GM12878 (cell line): ENCODE measurements around the gene PRDM2. TPM values are rescaled to one million over a fixed set of nuclear protein-coding genes. Genes with fewer than 3 reads are reported as not detected.
A peak's percentile ranks its signal among the peaks of the same experiment; 100 is the strongest.

Experiments
- EED ChIP-seq: sonication (generic); IDR thresholded peaks from 2 replicates; pipeline ENCODE4 v1.6.1; 2016; ENCODE audit warnings: antibody characterized with exemption, low read depth
- HDAC6 ChIP-seq: fragments of 200-600 bp; sonication (generic); IDR thresholded peaks from one replicate; pipeline ENCODE4 v1.8.0; 2017; ENCODE audit warnings: antibody characterized with exemption; ENCODE audit not compliant: unreplicated experiment
- HDGF ChIP-seq: fragments of 450-650 bp; IDR thresholded peaks from 2 replicates; pipeline ENCODE4 v1.6.1; 2016; ENCODE audit warnings: antibody characterized with exemption
- MAX ChIP-seq: IDR thresholded peaks from 2 replicates; pipeline ENCODE4 v1.6.1; 2012; ENCODE audit warnings: low read depth, low read length, improper control_type of control experiment
- MEF2B ChIP-seq: fragments of 450-650 bp; IDR thresholded peaks from 2 replicates; pipeline ENCODE4 v1.6.1; 2018; ENCODE audit warnings: mild to moderate bottlenecking, moderate library complexity; ENCODE audit not compliant: partially characterized antibody, poor library complexity, severe bottlenecking
- NFXL1 ChIP-seq: fragments of 450-650 bp; IDR thresholded peaks from 2 replicates; pipeline ENCODE4 v1.6.1; 2017; ENCODE audit warnings: antibody characterized with exemption, mild to moderate bottlenecking, borderline replicate concordance
- RAD21 ChIP-seq: IDR thresholded peaks from 2 replicates; pipeline ENCODE4 v1.6.1; 2011; ENCODE audit warnings: mild to moderate bottlenecking, low read depth, low read length, moderate library complexity; ENCODE audit not compliant: insufficient read depth
- RBBP5 ChIP-seq: fragments of 200-600 bp; sonication (generic); conservative IDR thresholded peaks from 2 replicates; pipeline ENCODE4 v1.6.1; 2016
- RCOR1 ChIP-seq: conservative IDR thresholded peaks from 2 replicates; pipeline ENCODE4 v1.6.1; 2012; ENCODE audit warnings: low read depth, low read length, improper control_type of control experiment
- RELA ChIP-seq: fragments of 450-650 bp; IDR thresholded peaks from 2 replicates; pipeline ENCODE4 v1.8.0; 2014; ENCODE audit warnings: borderline replicate concordance; ENCODE audit not compliant: partially characterized antibody
- RUNX3 ChIP-seq: IDR thresholded peaks from 2 replicates; pipeline ENCODE4 v1.6.1; 2012; ENCODE audit warnings: low read length, inconsistent platforms
- SIN3A ChIP-seq: IDR thresholded peaks from 2 replicates; pipeline ENCODE4 v1.6.1; 2012; ENCODE audit warnings: low read depth, low read length, improper control_type of control experiment
- SMAD5 ChIP-seq: IDR thresholded peaks from 2 replicates; pipeline ENCODE4 v1.6.1; 2016; ENCODE audit warnings: antibody characterized with exemption, low read depth
- TBL1XR1 ChIP-seq: IDR thresholded peaks from 2 replicates; pipeline ENCODE4 v1.6.1; 2012; ENCODE audit warnings: low read depth, low read length, improper control_type of control experiment
- TCF3 ChIP-seq: IDR thresholded peaks from 2 replicates; pipeline ENCODE4 v1.6.1; 2012; ENCODE audit warnings: low read depth, mild to moderate bottlenecking, low read length, borderline replicate concordance; ENCODE audit not compliant: insufficient read depth
- ZNF274 ChIP-seq: IDR thresholded peaks from one replicate; pipeline ENCODE4 v1.8.0; 2011; ENCODE audit not compliant: insufficient read length, insufficient read depth
- ZNF384 ChIP-seq: IDR thresholded peaks from 2 replicates; pipeline ENCODE4 v1.6.1; 2012; ENCODE audit warnings: low read depth, mild to moderate bottlenecking, low read length, improper control_type of control experiment, borderline replicate concordance
- ZNF592 ChIP-seq: fragments of 450-650 bp; IDR thresholded peaks from 2 replicates; pipeline ENCODE4 v1.6.1; 2017; ENCODE audit warnings: mild to moderate bottlenecking, moderate library complexity
- polyA plus RNA-seq, 11 experiments: library from polyadenylated mRNA; depleted of rRNA in 4 of 11; unstranded in 6 of 11; stranded (reverse) in 5 of 11; fragments of >200 nt; fragmentation: Nextera tagmentation in 4 of 11; fragmentation: Illumina TruSeq in 1 of 11; extraction: Ambion mirVana in 4 of 11; extraction: Trizol in 1 of 11; gene quantifications; 1 replicate in 1 of 11; 2 replicates in 10 of 11; pipeline versions ENCODE4 v1.2.1 to v1.2.3, GENCODE V29; 2011 to 2016; ENCODE audit warnings: inconsistent platforms in 2 of 11, missing spikeins in 2 of 11, low read depth in 1 of 11
- total RNA-seq, 4 experiments: library from RNA; depleted of rRNA in 3 of 4; stranded (reverse); fragments of >200 nt in 3 of 4; fragmentation: Illumina TruSeq in 1 of 4; extraction: Trizol in 1 of 4; gene quantifications; 2 replicates each; pipeline versions ENCODE4 v1.2.1 to v1.2.3, GENCODE V29; 2013 to 2021
- TF ChIP-seq, protein P1 (sequence below), 3 experiments: IDR thresholded peaks in 2 of 3; conservative IDR thresholded peaks in 1 of 3; 2 replicates each; pipeline ENCODE4 v1.5.1; 2011; ENCODE audit warnings: low read depth in 3 of 3, low read length in 3 of 3, mild to moderate bottlenecking in 3 of 3, control low read depth in 2 of 3, moderate library complexity in 2 of 3, inconsistent platforms in 1 of 3, mixed read lengths in 1 of 3; ENCODE audit not compliant: control insufficient read depth in 2 of 3, insufficient read depth in 1 of 3; ENCODE audit errors: extremely low read depth in 1 of 3
- TF ChIP-seq, protein P2 (sequence below): fragments of 450-650 bp; IDR thresholded peaks from 2 replicates; pipeline ENCODE4 v1.6.1; 2016; ENCODE audit warnings: mild to moderate bottlenecking, moderate library complexity, borderline replicate concordance

PRDM2 gene
- total and polyA plus RNA-seq, 10 of the 15 experiments (the other 5 are each of a cell fraction or from before 2014, with no cell fraction given): 8.4 to 45.1 (median 23.5) TPM

DNA sequence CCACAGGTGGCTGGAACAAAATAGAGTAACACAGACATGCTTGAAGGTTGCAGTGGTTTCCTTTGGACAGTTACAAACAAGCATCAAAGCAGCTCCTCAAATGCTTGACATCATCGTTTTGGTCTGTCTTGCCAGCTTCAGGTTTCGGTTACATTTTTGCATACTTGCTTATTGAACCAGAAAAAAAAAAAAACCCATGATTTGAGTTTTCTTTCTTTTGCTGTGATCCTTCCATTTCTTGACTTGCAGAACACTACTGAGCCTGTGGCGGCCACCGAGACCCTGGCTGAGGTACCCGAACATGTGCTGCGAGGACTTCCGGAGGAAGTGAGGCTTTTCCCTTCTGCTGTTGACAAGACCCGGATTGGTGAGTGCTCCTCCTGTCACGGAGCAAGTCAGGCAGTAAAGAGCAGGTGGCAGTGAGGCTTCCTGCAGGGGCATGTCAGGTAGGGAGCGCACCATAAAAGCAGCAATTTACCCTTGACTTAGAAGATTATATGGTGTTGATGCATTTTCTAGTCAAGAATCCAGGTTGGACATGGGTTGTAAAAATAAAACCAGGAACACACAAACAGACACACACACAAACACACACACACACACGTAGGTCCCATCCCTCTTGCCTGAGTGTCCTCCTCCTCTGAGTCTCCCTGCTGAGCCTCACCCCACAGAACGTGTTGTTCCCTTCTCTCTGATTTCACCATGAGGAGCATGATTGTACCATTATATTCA lies 30.9 kb downstream of the PRDM2 start (continued):
- TF ChIP-seq MEF2B (peak; percentile 40), TBL1XR1 (peak; percentile 68; the same call in 1 of the 2 replicates), EED (peak; percentile 68), MAX (peak; percentile 95), ZNF384 (peak; percentile 76), RUNX3 (peak; percentile 85), ZNF274 (no peak), RAD21 (no peak), RELA (peak; percentile 10), RCOR1 (no peak), NFXL1 (no peak), HDAC6 (no peak), ZNF592 (no peak), HDGF (peak; percentile 77), SMAD5 (0 out of 2 replicates have a peak, but pooled peaks have one; percentile 35), TCF3 (peak; percentile 72; the same call in 1 of the 2 replicates), RBBP5 (no peak), SIN3A (peak; percentile 79)
- TF ChIP-seq, protein P1, sequence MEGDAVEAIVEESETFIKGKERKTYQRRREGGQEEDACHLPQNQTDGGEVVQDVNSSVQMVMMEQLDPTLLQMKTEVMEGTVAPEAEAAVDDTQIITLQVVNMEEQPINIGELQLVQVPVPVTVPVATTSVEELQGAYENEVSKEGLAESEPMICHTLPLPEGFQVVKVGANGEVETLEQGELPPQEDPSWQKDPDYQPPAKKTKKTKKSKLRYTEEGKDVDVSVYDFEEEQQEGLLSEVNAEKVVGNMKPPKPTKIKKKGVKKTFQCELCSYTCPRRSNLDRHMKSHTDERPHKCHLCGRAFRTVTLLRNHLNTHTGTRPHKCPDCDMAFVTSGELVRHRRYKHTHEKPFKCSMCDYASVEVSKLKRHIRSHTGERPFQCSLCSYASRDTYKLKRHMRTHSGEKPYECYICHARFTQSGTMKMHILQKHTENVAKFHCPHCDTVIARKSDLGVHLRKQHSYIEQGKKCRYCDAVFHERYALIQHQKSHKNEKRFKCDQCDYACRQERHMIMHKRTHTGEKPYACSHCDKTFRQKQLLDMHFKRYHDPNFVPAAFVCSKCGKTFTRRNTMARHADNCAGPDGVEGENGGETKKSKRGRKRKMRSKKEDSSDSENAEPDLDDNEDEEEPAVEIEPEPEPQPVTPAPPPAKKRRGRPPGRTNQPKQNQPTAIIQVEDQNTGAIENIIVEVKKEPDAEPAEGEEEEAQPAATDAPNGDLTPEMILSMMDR (IDR thresholded peaks at IDR 0.05 in 2 of 3, conservative IDR thresholded peaks at IDR 0.05 in 1 of 3; ENCODE audit: control insufficient read depth in 2 of 3, extremely low read depth in 1 of 3, insufficient read depth in 1 of 3, low read depth in 3 of 3, low read length in 3 of 3): 0 out of 6 replicates have a peak, but pooled peaks of 2 of the 3 experiments have one; percentile 17 to 19
- TF ChIP-seq, protein P2, sequence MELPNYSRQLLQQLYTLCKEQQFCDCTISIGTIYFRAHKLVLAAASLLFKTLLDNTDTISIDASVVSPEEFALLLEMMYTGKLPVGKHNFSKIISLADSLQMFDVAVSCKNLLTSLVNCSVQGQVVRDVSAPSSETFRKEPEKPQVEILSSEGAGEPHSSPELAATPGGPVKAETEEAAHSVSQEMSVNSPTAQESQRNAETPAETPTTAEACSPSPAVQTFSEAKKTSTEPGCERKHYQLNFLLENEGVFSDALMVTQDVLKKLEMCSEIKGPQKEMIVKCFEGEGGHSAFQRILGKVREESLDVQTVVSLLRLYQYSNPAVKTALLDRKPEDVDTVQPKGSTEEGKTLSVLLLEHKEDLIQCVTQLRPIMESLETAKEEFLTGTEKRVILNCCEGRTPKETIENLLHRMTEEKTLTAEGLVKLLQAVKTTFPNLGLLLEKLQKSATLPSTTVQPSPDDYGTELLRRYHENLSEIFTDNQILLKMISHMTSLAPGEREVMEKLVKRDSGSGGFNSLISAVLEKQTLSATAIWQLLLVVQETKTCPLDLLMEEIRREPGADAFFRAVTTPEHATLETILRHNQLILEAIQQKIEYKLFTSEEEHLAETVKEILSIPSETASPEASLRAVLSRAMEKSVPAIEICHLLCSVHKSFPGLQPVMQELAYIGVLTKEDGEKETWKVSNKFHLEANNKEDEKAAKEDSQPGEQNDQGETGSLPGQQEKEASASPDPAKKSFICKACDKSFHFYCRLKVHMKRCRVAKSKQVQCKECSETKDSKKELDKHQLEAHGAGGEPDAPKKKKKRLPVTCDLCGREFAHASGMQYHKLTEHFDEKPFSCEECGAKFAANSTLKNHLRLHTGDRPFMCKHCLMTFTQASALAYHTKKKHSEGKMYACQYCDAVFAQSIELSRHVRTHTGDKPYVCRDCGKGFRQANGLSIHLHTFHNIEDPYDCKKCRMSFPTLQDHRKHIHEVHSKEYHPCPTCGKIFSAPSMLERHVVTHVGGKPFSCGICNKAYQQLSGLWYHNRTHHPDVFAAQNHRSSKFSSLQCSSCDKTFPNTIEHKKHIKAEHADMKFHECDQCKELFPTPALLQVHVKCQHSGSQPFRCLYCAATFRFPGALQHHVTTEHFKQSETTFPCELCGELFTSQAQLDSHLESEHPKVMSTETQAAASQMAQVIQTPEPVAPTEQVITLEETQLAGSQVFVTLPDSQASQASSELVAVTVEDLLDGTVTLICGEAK: peak; percentile 87
